ENCODE measurements around the gene CLDN7.

Gene CLDN7

GRCh38 chr17:7235693-7236665 lies 26.3 kb downstream of the CLDN7 start:
- no peak for TF ChIP-seq CTCF (IDR thresholded peaks at IDR 0.05; ENCODE audit: poor library complexity, severe bottlenecking)
- no peak for ATAC-seq (ENCODE audit: low read depth)
- H3K27ac ChIP-seq (ENCODE audit: poor library complexity, severe bottlenecking) = peak overlapping the region; percentile 72
- peaks cover 43% of the 10 kb centered on the region for H3K36me3 ChIP-seq (ENCODE audit: low read depth)
- H3K9me3 ChIP-seq (ENCODE audit: severe bottlenecking) = no peaks in the 10 kb centered on the region
- no peak overlapping the region for H3K4me3 ChIP-seq (ENCODE audit: severe bottlenecking)
- DNase-seq (ENCODE audit: low spot score) = no peak
- H3K27me3 ChIP-seq (ENCODE audit: insufficient read depth, poor library complexity, severe bottlenecking) = no peaks in the 10 kb centered on the region
- H3K4me1 ChIP-seq (ENCODE audit: insufficient read depth, poor library complexity, severe bottlenecking) = peaks cover 13% of the 10 kb centered on the region

- peaks cover 13% of the 10 kb centered on the region for H3K4me1 ChIP-seq (ENCODE audit: insufficient read depth, poor library complexity, severe bottlenecking)
- no peaks in the 10 kb centered on the region for H3K27me3 ChIP-seq (ENCODE audit: insufficient read depth, poor library complexity, severe bottlenecking)
- peaks cover 47% of the 10 kb centered on the region for H3K36me3 ChIP-seq (ENCODE audit: low read depth)
- H3K27ac ChIP-seq (ENCODE audit: poor library complexity, severe bottlenecking) = peak within 1 kb of the TSS; percentile 72
- H3K4me3 ChIP-seq (ENCODE audit: severe bottlenecking) = peak within 1 kb of the TSS; percentile 88
- DNase-seq (ENCODE audit: low spot score) (peak; percentile 95), ATAC-seq (ENCODE audit: low read depth) (peak; percentile 46)
- TF ChIP-seq CTCF (IDR thresholded peaks at IDR 0.05; ENCODE audit: poor library complexity, severe bottlenecking) = no peak
- H3K9me3 ChIP-seq (ENCODE audit: severe bottlenecking) = no peaks in the 10 kb centered on the region
Measured at GRCh38 chr17:7234083-7234951, 28.0 kb downstream of the CLDN7 start, which contains the start of gene DVL2. DVL2 (minus strand) TSS chr17:7234517; CDS start chr17:7234262, 255 bp downstream.

GRCh38 chr17:7233701-7234082 lies 28.6 kb downstream of the CLDN7 start:
- DNase-seq (ENCODE audit: low spot score) (no peak), ATAC-seq (ENCODE audit: low read depth) (peak; percentile 15)
- H3K27ac ChIP-seq (ENCODE audit: poor library complexity, severe bottlenecking) = peak overlapping the region; percentile 72
- H3K4me3 ChIP-seq (ENCODE audit: severe bottlenecking) = peak overlapping the region; percentile 88
- no peaks in the 10 kb centered on the region for H3K9me3 ChIP-seq (ENCODE audit: severe bottlenecking)
- no peaks in the 10 kb centered on the region for H3K27me3 ChIP-seq (ENCODE audit: insufficient read depth, poor library complexity, severe bottlenecking)
- peaks cover 53% of the 10 kb centered on the region for H3K36me3 ChIP-seq (ENCODE audit: low read depth)
- peaks cover 13% of the 10 kb centered on the region for H3K4me1 ChIP-seq (ENCODE audit: insufficient read depth, poor library complexity, severe bottlenecking)
- TF ChIP-seq CTCF (IDR thresholded peaks at IDR 0.05; ENCODE audit: poor library complexity, severe bottlenecking) = no peak

- Histone ChIP-seq H3K4me3 (ENCODE audit: severe bottlenecking) (no peak overlapping the region), H3K36me3 (ENCODE audit: low read depth) (peaks cover 66% of the 10 kb centered on the region), H3K27me3 (ENCODE audit: insufficient read depth, poor library complexity, severe bottlenecking) (no peaks in the 10 kb centered on the region), H3K4me1 (ENCODE audit: insufficient read depth, poor library complexity, severe bottlenecking) (peaks cover 17% of the 10 kb centered on the region), H3K27ac (ENCODE audit: poor library complexity, severe bottlenecking) (no peak overlapping the region), H3K9me3 (ENCODE audit: severe bottlenecking) (no peaks in the 10 kb centered on the region)
- DNase-seq (ENCODE audit: low spot score) (no peak), ATAC-seq (ENCODE audit: low read depth) (no peak)
- TF ChIP-seq CTCF (IDR thresholded peaks at IDR 0.05; ENCODE audit: poor library complexity, severe bottlenecking) = no peak
Measured at GRCh38 chr17:7232114-7232513, 30.2 kb downstream of the CLDN7 start.
